ENCODE data around the gene ATXN1.

ATXN1 gene

GRCh38 chr6:16696496-16696895 lies 64.8 kb downstream of the ATXN1 start:
- no peak for DNase-seq

GRCh38 chr6:16694781-16695578 lies 66.3 kb downstream of the ATXN1 start:
- DNase-seq = no peak

GRCh38 chr6:16691324-16691723 lies 69.9 kb downstream of the ATXN1 start:
- no peak for DNase-seq

- no peak for DNase-seq
Measured at GRCh38 chr6:16690608-16691142, 70.6 kb downstream of the ATXN1 start.

DNA sequence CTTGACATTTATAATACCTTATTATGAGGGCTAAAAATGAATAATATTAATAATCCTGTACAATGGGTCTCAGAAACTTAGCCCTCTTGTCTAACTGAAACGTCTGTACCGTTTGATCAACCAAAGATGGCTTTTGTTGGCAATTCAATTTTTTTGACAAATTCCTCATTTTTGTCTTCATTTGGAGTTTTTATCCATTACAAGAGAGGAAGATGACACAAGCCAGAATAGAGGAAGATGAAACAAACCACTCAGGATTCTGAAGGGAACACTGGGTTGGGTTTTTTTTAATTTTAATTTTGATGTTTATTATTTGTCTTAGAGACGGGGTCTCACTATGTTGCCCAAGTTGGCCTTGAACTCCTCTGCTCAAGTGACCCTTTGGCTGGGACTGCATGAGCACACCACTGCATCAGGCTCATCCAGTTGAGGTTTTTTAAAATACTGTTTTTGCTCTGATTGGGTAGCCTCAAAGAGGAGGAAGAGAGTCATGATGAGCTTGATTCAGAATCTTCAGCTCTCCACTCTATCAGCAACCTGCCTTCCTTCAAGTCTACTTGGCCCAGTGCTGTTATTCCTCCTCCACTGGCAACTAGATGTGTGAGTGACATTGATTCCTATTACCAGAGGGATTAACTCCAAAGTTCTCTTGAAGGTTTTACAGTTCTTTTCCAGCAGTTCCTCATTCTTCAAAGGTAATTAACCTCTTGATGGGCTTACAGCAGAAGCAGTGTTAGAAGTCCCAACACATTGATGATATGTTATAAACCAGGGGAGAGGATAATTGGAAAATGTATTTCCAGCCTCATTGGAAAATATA lies 71.3 kb downstream of the ATXN1 start:
- no peak for DNase-seq

GRCh38 chr6:16688984-16689636 lies 72.2 kb downstream of the ATXN1 start:
- DNase-seq = no peak

- no peak for DNase-seq
Measured at GRCh38 chr6:16688436-16688835, 72.8 kb downstream of the ATXN1 start.

- no peak for DNase-seq
Measured at GRCh38 chr6:16687045-16687444, 74.2 kb downstream of the ATXN1 start.

DNA sequence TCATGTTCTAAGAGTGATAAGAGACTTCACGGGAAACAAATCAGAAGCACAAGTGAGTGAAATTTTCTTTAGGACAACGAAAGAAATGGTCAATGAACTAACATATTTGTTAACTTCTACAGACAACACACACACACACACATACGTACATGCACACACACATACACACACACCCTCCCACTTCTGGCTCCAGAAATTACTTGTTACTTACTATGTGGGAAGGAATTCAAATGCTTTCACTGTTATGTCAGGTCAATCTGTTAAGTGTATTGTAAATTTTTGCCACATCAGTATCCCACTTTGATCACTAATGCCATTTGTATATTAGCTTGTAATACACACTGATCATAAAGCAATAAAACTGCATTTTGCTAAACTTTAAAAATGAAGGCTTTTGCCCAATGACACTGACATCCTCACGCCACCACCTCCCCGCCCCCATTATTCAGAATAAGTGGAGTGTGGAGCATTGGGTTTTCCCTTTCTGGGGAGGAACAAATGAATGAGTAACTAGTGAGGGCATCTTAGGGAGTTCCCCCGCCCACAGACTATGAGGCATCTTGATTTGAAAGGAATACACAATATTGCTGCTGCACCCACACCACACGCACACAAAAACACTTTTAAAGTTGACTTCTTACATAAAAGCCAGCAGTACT lies 76.2 kb downstream of the ATXN1 start:
- DNase-seq = no peak

GRCh38 chr6:16684195-16684689 lies 77.0 kb downstream of the ATXN1 start:
- DNase-seq = no peak

DNA sequence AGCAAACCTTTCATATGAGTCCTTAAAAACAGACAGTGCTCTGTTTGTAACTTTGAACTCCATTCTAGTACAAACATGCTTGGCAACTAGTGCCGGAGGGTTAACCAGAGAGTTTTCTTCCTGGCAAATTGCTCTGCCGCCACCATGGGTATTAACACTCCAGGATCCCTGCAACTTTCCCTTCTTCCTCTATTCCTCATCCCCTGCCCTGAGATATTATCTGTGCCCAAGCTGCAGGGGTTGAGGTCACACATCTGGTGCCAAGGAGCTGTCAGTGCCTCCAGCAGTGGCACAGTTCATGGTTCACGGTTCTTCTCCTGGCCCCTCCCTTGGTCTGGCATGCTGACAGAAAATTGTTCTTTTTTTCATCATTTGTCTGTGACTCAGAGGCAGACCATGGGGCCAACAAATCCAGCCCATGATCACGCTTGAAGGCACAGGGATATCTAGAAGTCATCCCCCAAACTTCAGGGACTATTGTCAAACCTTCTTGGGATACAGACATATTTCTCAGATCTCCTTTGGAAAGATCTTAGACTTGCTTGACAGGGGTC lies 77.5 kb downstream of the ATXN1 start:
- DNase-seq = no peak

DNA sequence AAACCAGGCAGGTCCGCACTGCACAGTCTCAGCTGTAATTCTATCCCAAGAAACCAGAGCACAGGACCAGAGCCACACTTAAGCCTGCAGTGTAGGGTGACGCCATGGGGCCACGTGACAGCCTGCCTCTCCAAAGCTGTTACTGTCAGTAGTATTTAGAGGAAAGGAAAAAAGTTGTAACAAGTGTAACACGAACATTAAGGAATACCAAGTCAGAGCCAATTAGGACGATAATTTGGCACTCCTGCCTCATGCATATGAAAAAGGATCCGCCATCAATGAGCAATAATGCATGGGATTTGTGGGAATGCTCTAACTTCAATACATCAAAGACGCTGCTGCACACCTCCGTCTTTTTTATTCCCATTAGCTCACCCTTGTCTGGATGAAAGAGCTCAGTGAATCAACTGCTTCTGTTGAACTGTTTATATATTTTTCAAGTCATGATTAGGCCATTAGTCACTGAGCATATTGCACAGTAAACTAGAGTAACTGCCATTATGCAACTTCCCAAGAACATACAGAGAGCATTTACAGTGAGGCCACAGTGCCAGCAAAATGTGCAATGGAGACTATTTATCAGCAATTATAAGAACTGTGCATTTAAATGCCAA lies 79.9 kb downstream of the ATXN1 start:
- no peak for DNase-seq

GRCh38 chr6:16679050-16679449 lies 82.2 kb downstream of the ATXN1 start:
- DNase-seq = no peak

DNA sequence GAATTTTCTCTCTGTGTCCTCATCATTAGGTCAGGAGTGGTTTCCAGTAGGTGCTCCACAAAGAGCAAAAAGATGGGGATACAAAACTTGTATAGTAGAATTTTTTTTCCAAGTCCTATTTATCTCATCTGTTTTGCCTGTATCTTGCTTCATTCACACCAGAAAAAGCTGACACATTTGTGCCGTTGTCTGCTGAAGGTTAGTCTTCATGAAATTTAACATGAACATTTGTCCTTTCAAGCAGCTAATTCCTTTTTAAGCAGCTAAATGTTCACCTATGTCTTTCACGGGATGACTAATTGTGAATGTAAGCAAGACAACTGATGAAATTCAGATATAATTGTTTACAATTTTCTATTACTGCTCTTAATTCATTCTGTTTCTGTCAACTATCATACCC lies 83.8 kb downstream of the ATXN1 start:
- DNase-seq = no peak

- no peak for DNase-seq
Measured at GRCh38 chr6:16676978-16677377, 84.3 kb downstream of the ATXN1 start.

- no peak for DNase-seq
Measured at GRCh38 chr6:16676376-16676775, 84.9 kb downstream of the ATXN1 start.

DNA sequence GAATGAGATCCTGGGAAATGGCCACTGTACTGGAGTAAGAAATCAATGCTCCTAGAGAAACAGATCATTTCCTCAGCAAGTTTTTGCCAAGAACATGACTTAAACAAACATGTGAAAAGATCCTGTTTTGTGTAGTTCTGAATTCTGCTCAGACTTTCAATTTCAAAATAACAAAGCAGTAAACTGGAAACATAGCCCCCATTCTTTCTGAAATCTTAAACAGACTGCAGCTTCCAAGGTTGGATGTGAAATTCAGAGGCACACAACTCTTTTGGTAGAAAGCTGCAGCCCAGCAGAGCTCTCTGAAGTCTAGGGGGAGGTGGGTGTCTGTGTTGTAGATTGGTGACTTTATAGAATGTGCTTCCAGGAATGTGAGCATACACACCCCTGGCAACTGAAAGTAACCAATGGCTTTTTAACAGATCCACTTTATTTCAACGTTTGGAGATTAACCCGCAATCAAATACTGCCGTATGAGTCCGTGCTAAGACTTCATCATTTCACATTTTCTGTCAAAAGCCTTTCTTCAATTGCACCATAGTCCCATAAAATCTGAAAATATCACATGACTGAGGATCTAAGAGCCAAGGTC lies 86.4 kb downstream of the ATXN1 start:
- DNase-seq = no peak

DNA sequence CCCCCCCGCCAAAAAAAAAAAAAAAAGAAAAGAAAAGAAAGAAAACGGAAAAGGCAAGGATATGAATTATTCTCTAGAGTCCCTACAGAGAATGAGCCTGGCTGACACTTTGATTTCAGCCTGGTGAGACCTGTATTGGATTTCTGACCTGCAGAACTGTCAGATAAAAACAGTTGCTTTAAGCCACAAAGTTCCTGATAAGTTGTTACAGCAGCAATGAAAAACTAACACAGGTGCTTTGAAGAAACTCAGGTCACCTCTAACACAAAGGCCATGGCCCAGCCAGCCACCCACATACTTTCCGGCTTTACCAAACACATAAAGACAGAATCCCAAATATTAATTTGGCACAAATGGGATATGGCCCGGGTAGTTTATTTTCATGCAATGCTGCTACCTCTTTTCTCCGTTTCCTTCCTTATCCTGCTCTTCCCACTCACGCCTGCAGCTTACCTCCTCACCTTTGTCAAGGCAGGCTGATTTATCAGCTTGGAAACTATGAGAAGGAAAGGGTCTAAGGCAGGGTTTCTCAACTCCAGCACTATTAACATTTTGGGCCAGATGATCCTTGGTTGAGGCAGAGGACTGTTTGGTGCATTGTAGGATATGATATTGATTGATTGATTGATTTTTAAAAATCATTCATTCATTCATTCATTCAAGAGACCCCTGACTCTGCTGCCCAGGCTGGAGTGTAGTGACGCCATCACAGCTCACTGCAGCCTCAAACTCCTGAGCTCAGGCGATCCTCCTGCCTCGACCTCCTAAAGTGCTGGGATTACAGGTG lies 88.1 kb downstream of the ATXN1 start:
- DNase-seq = no peak

DNA sequence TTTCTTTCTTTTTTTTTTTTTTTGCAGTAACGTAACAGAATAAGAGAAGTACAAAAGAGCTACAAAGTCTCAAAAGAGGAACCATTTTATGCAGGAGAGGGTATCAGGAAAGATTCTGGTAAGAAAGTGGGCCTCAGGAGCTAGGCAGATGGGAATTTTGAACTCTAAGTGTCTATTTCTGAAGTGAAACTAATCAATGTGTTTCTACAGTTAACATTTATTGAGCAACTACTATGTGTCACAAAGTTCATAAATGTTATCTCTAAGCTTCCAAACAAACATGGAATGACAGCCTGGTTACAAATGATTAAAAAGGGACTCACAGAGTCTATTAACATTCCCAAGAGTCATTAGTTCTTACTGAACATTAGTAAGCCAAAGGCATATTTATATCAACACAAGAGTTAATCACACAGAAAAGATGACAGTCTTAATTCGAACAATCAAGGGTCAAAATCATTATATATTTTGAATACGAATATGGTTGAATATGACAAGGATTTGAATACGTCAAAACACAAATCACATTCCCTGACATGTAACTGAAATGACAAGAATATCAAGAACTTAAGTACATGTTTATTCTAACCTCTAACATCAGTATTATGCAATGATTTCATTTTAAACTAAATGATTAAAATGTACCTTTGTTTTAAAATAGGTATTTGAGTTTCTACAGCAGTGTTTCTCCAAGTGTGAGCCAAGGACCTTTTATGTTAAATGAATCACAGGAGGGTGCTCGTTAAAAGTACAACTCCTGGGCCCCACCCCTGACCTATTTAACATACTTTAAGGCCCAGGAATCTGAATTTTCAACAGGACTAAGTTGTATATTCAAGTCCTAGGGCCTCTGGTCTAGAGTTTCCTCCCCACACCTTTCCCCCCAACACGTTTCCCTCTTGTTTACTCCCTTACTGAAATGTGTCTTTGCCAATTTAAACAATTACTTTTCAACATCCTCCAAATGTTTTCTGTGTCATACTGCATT lies 89.7 kb downstream of the ATXN1 start:
- no peak for DNase-seq

Data from GOT3 (cell line).